GM19463 (cell line): ENCODE results near the gene SGMS1.
"Not testable (repeated sequence)": the region's sequence is repeated elsewhere in the genome, so short reads cannot be mapped to it uniquely, and the experiment has no call there.

Experiments used
- ATAC-seq: cut with Tn5 transposase; IDR thresholded peaks from one replicate; pipeline ENCODE4 v1.9.1; 2021; ENCODE audit warnings: mild to moderate bottlenecking, moderate library complexity; ENCODE audit not compliant: unreplicated experiment

Gene SGMS1

GRCh38 chr10:50585921-50586739 lies 37.6 kb downstream of the SGMS1 start:
- no peak for ATAC-seq

GRCh38 chr10:50582766-50583762 lies 40.7 kb downstream of the SGMS1 start:
- no peak for ATAC-seq

- no peak for ATAC-seq
These were observed 41.7 kb downstream of the SGMS1 start for GRCh38 chr10:50582046-50582445.

- ATAC-seq, result no peak
These were observed 43.4 kb downstream of the SGMS1 start for GRCh38 chr10:50580262-50580891.

DNA sequence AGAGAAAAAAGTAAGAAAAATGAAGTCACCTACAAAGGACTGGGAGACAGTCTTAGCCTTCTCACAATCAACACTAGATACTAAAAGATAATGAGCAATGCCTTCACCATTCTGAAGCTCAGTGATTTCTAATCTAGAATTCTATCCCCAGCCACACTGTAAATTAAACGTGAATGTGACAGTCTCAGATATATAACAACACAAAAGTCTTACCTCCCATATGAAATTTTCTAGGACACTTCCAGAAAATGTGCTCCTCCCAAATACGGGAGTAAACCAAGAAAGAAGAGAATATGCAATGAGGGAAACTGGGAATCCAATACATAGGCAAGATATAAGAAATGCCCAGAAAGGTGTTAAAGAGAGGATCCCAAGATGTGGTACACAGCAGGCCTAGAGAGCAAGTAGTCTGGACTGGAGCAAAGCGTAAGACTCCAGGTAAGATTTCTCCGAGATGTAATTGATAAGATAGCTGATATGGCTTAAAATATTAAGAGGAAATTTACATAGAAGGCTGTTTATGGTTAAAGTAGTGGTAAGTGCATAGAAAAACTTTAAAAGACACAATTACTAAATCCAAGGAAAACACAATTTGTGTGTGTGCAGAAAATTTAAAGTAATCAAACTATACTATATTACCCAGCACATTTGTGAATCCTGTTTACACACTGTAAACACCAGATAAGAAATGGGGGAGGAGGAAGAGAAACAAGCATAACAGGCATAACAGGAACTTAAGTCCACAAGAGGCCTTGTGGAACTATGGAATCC lies 44.1 kb downstream of the SGMS1 start:
- ATAC-seq, result no peak

DNA sequence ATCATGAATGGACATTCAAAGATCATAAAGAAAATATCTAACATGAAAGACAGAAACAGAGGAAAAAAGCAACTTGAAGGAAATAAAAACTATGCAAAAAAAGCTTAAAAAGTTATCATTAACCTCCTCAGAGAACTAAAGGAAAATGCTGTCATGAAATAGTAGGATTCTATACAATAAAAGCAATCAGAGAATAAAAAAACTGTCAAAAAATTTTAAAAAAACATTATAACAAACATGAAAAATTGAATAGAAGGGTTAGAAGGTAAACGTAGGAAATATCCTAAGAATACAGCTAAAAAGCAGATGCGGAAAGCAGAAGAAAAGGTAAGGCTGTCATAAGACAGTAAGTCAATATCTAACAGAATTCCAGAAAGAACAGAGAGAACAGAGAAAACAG lies 44.8 kb downstream of the SGMS1 start:
- ATAC-seq, result no peak

DNA sequence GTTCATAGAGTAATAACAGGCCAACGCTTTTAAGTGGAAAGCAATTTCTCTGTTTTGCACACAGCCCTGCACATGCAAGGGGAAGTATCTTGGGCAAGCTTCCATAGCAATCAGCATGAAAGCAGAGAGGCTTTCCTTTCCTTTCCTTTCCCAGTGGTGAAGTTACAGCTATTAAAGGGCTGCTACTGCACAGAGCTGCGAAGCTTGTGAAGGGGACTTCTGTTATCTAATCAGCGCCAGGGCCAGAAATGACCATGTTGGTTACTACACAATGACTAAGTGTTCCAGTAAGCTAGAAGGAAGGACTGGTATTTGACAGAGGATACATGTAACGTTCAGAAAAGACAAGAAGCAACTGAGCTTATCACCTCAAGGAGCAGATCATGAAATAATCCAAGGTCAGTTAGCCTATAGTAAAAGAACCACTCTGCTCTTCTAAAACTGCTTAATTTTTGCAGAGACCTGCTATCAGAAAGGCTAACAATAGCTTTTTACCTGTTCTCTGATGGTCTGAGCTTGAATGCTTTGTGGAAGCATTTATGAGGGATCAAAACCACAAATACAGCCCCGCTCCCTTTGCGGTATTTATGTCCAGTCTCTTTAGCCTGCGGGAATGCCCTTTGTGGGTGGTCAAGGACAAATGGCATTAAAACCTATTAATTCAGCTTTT lies 45.9 kb downstream of the SGMS1 start:
- ATAC-seq, result peak; percentile 76

DNA sequence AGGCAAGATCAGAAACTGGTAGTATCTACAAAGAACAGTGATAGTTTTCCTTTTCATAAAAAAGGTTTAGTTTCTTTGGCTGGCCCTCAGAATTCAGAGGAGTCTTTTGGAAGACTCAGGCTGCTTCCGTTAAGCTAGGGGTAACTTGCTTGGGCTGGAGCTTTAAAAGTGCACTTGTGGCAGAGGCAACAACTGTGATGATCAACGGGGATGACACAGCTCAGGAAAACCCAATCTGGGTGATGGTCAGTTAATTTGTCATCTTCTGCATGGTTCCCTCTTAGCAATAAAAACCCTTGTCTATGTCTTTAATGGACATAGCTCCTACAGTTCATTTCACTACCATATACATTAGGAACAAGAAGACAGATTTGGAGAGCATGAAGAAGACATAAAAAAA lies 46.7 kb downstream of the SGMS1 start:
- ATAC-seq, result no peak

DNA sequence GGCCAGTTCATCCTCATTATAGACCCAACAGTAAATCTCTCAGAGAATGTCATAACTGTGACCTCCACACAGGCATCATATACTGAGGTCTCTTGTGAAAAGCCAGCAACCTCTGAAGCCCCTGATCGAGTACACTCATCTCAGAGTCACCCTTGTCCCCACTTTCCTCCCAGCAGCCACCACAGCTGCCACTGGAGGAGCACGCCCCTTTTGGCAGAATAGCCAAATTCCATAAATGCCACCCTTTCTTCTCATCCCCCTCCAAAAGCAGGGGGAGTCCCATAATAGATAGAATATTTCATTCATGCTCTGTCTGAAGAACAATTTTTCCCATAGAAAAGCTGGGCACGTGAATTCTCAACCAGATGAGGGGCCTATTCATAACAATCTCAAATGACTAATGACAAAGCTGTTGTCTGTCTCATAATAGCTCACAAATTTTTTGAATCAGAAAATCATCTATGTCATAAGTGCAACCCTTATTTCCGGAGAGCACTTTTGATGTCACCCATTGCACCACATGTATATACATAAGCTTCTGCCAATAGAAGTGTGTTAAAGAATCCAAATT lies 47.4 kb downstream of the SGMS1 start:
- no peak for ATAC-seq

GRCh38 chr10:50575477-50576244 lies 48.1 kb downstream of the SGMS1 start:
- ATAC-seq, result no peak

DNA sequence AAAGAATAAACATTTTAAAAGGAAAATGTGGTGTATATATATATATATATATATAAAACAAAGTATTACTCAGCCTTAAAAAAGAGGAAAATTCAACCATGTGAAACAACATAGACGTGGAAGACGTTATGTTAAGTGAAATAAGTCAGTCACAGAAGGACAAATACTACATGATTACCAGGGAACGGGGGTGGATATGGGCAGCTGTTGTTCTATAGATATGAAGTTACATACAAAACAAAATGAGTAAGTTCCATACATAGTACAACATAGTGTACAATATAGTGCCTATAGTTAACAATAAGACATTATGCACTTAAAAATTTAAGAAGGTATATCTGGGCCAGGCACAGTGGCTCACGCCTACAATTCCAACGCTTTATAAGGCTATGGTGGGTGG lies 48.8 kb downstream of the SGMS1 start:
- no peak for ATAC-seq

GRCh38 chr10:50574305-50574704 lies 49.5 kb downstream of the SGMS1 start:
- no peak for ATAC-seq

DNA sequence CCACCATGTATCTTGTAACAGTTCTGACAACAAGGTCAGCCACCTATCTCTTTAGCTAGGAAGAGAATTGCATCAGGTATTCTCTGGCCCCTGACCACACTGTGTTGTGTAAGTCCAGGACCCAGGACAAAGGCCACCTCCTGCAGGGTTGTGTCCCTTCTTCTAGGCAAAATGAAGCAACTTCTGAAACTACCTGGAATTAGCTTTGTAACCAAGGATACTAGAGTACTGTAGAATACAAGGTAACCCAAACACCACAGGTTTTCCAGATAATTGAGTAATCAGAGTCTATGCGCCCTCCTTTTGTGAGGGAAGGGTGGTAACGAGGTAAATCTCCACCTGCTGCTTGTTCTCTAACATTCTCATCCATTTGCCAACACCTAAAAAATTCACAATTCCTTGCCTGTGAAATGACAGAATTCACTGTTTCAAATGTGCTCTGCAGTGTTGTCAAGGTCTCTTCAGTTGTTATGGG lies 51.7 kb downstream of the SGMS1 start:
- ATAC-seq, result no peak

DNA sequence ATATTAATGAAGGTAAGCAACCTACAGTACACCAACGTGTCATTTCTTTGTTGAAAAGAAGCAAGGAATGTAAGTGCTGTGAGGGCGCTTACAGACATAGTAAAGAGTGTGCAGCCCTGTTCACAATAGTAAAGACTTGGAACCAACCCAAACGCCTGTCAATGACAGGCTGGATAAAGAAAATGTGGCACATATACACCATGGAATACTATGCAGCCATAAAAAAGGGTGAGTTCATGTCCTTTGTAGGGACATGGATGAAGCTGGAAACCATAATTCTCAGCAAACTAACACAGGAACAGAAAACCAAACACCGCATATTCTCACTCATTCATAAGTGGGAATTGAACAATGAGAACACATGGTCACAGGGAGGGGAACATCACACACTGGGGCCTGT lies 55.0 kb downstream of the SGMS1 start:
- not testable (repeated sequence) for ATAC-seq

DNA sequence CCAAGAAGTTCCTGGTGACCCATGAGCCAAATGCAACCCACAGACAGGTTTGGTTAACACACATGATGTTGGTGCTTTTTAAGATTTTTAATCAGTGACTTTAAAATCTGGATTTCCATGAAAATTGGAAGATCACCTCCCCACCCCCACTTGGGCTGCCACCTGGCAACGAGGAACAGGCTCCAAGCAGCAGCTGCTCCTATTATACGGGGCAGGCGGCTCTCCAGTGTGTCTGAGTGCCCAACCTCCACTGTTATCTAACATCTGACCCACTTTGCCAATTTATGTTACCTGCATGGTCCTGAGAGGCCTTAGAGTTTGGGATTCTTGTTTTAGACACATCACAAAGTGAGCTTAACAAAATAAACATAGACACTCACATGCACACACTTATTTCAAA lies 56.4 kb downstream of the SGMS1 start:
- no peak for ATAC-seq

DNA sequence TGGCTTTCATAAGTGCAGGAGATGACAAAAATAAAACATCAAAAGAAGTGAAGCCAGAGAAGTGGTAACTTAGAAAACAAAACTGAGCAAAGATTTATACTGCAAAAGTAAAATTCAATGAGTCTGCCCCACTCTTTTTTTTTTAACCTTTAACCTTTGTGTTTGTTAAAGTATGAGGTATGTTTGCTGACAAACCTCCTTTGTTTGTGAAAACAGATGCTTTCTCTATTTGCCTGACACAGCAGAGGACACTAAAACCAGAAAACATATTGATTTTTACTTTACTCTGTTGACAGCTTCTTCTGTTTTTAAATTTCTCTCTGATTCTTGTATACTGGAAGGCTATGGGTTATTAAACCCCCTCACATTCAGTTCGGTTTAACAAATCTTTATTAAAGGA lies 57.6 kb downstream of the SGMS1 start:
- no peak for ATAC-seq

- ATAC-seq, result no peak
These were observed 58.3 kb downstream of the SGMS1 start for GRCh38 chr10:50565301-50566083.

- ATAC-seq, result no peak
These were observed 59.9 kb downstream of the SGMS1 start for GRCh38 chr10:50563906-50564305.
